K562 (cell line): ENCODE measurements around the gene TNPO3. TPM values are rescaled to one million over a fixed set of nuclear protein-coding genes. Genes with fewer than 3 reads are reported as not detected.

Source experiments
- ATF3 ChIP-seq, 2 experiments: fragments of 450-650 bp in 1 of 2; sonication (generic) in 1 of 2; formaldehyde crosslinking in 1 of 2; IDR thresholded peaks in 1 of 2; conservative IDR thresholded peaks in 1 of 2; 2 replicates each; pipeline versions ENCODE4 v1.6.1 to v1.8.1; 2016 to 2023; ENCODE audit warnings: mild to moderate bottlenecking in 2 of 2, moderate library complexity in 2 of 2, inconsistent platforms in 1 of 2, missing genetic modification reagents in 1 of 2
- DACH1 ChIP-seq: fragments of 450-650 bp; IDR thresholded peaks from 2 replicates; pipeline ENCODE4 v1.6.1; 2018; ENCODE audit not compliant: partially characterized antibody
- EP300 ChIP-seq: IDR thresholded peaks from 2 replicates; pipeline ENCODE4 v1.6.1; 2012; ENCODE audit warnings: low read length, improper control_type of control experiment
- FOXJ3 ChIP-seq: sonication (generic); formaldehyde crosslinking; IDR thresholded peaks from 2 replicates; pipeline ENCODE4 v1.4.0; 2020; ENCODE audit warnings: mild to moderate bottlenecking, missing genetic modification reagents
- FOXM1 ChIP-seq, 2 experiments: fragments of 450-650 bp in 1 of 2; sonication (generic) in 1 of 2; formaldehyde crosslinking in 1 of 2; IDR thresholded peaks; 2 replicates each; pipeline versions ENCODE4 v1.6.1 to v1.9.0; 2017 to 2022; ENCODE audit warnings: low read depth in 2 of 2, mild to moderate bottlenecking in 2 of 2, missing genetic modification reagents in 1 of 2, moderate library complexity in 1 of 2
- LEF1 ChIP-seq: fragments of 450-650 bp; IDR thresholded peaks from 2 replicates; pipeline ENCODE4 v1.6.1; 2016; ENCODE audit warnings: mild to moderate bottlenecking
- MCM2 ChIP-seq: fragments of 450-650 bp; IDR thresholded peaks from 2 replicates; pipeline ENCODE4 v1.6.1; 2017; ENCODE audit warnings: low read depth, mild to moderate bottlenecking
- NFRKB ChIP-seq: fragments of 450-650 bp; IDR thresholded peaks from 2 replicates; pipeline ENCODE4 v1.6.1; 2016; ENCODE audit warnings: low read depth
- NONO ChIP-seq, 2 experiments: fragments of 200-400 bp in 1 of 2; fragments of 450-650 bp in 1 of 2; formaldehyde crosslinking in 1 of 2; IDR thresholded peaks; 2 replicates each; pipeline ENCODE4 v1.6.1; 2017; ENCODE audit warnings: low read depth in 2 of 2, mild to moderate bottlenecking in 2 of 2, moderate library complexity in 2 of 2, low read length in 1 of 2
- SIN3A ChIP-seq, 2 experiments: fragments of 150-350 bp in 1 of 2; IDR thresholded peaks; 2 replicates each; pipeline ENCODE4 v1.6.1; 2011 to 2016; ENCODE audit warnings: borderline replicate concordance in 2 of 2, low read depth in 2 of 2, low read length in 2 of 2, mild to moderate bottlenecking in 2 of 2, moderate library complexity in 2 of 2; ENCODE audit not compliant: control insufficient read depth in 1 of 2
- TBL1XR1 ChIP-seq, 2 experiments: IDR thresholded peaks; 2 replicates each; pipeline ENCODE4 v1.6.1; 2012; ENCODE audit warnings: improper control_type of control experiment in 2 of 2, low read length in 2 of 2, mild to moderate bottlenecking in 1 of 2
- UBTF ChIP-seq, 2 experiments: IDR thresholded peaks; 2 replicates each; pipeline ENCODE4 v1.6.1; 2012; ENCODE audit warnings: improper control_type of control experiment in 2 of 2, low read depth in 2 of 2, low read length in 2 of 2, borderline replicate concordance in 1 of 2
- ZBTB5 ChIP-seq: fragments of 450-650 bp; IDR thresholded peaks from 2 replicates; pipeline ENCODE4 v1.6.1; 2017; ENCODE audit warnings: antibody characterized with exemption
- ZNF121 ChIP-seq: sonication (generic); formaldehyde crosslinking; conservative IDR thresholded peaks from 2 replicates; pipeline ENCODE4 v1.8.0; 2022; ENCODE audit warnings: missing genetic modification reagents
- ZNF212 ChIP-seq: fragments of 450-650 bp; formaldehyde crosslinking; IDR thresholded peaks from 2 replicates; pipeline ENCODE4 v1.4.0; 2020; ENCODE audit warnings: mild to moderate bottlenecking
- ZNF583 ChIP-seq: fragments of 250-450 bp; sonication (Bioruptor Pico); IDR thresholded peaks from 2 replicates; pipeline ENCODE4 v1.4.0; 2020
- ZNF696 ChIP-seq: fragments of 250-450 bp; sonication (Bioruptor Pico); conservative IDR thresholded peaks from 2 replicates; pipeline ENCODE4 v1.4.0; 2020; ENCODE audit warnings: mild to moderate bottlenecking, moderate library complexity
- polyA plus RNA-seq, 8 experiments: library from polyadenylated mRNA; depleted of rRNA in 4 of 8; stranded (reverse) in 5 of 8; unstranded in 3 of 8; fragments of >200 nt; fragmentation: Nextera tagmentation in 2 of 8; fragmentation: Illumina TruSeq in 1 of 8; extraction: Ambion mirVana in 2 of 8; extraction: Trizol in 1 of 8; gene quantifications; 2 replicates each; pipeline versions ENCODE4 v1.2.1 to v1.2.3, GENCODE V29; 2011 to 2014; ENCODE audit warnings: inconsistent platforms in 1 of 8, missing spikeins in 1 of 8
- total RNA-seq, 7 experiments: library from RNA; depleted of rRNA in 6 of 7; stranded (reverse); fragments of >200 nt in 6 of 7; fragmentation: Illumina TruSeq in 2 of 7; extraction: Trizol in 2 of 7; gene quantifications; 2 replicates each; pipeline versions ENCODE4 v1.2.1 to v1.2.3, GENCODE V29; 2011 to 2021; ENCODE audit warnings: low replicate concordance in 1 of 7
- TF ChIP-seq, protein P1 (sequence below): sonication (generic); formaldehyde crosslinking; IDR thresholded peaks from 2 replicates; pipeline ENCODE4 v1.8.0; 2023; ENCODE audit warnings: mild to moderate bottlenecking, missing genetic modification reagents

TNPO3 gene
- total and polyA plus RNA-seq, 9 of the 15 experiments (the other 6 are each of a cell fraction or from before 2014, with no cell fraction given): 35.8 to 125 (median 110) TPM

DNA sequence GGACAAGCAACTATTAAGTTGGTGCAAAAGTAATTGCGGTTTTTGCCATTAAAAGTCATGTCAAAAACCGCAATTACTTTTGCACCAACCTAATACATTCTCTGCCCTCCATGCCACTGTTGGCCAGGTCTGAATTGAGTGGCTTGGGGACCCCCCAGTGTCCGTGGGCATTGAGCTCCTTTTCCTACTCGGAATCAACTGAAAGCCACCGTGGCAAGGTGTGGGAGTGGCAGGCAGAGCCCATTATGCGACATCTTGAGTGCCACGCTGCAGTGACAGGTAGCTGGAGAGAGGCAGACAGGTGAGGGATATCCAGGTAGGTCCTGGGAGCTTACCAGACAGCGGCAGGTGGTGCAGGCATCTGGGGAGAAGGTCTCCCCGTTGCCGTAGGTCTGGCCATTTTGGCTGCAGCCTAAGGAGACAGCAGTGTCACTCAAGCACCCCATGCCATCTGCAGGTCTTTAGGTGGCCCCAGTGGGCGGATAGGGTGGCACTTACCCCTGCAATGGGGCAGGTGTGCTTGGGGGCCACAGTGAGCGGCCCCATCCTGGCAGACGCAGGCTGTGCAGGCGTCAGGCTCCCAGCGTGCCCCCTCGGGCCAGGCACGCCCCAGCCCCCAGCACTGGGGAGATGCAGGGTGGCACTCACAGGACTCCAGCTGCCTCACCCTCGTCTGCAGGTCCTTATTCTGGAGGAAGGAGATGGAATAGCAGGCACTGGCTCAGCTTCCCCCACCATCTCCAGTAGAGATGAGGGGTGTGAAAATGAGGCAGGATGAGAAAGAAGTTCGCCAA lies 147.9 kb downstream of the TNPO3 start (continued):
- no peak for TF ChIP-seq UBTF (IDR thresholded peaks at IDR 0.05; ENCODE audit: borderline replicate concordance in 1 of 2, low read depth in 2 of 2, low read length in 2 of 2)
- no peak for TF ChIP-seq EP300
- no peak for TF ChIP-seq FOXJ3 (CRISPR knock-in tag)
- no peak for TF ChIP-seq ZNF696
- TF ChIP-seq ZNF212 (CRISPR knock-in tag): 0 out of 2 replicates have a peak, but pooled peaks have one; percentile 8
- TF ChIP-seq ATF3 (IDR thresholded peaks at IDR 0.05): no peak
- TF ChIP-seq ATF3 (CRISPR knock-in tag; conservative IDR thresholded peaks at IDR 0.05): no peak
- no peak for TF ChIP-seq FOXM1 (IDR thresholded peaks at IDR 0.05; ENCODE audit: low read depth)
- TF ChIP-seq FOXM1 (CRISPR knock-in tag; IDR thresholded peaks at IDR 0.05; ENCODE audit: low read depth): no peak
- no peak for TF ChIP-seq ZNF583 (CRISPR knock-in tag)
- no peak for TF ChIP-seq LEF1
- TF ChIP-seq DACH1: peak; percentile 40
- TF ChIP-seq NFRKB: peak; percentile 91
- no peak for TF ChIP-seq NONO (IDR thresholded peaks at IDR 0.05; ENCODE audit: low read depth in 2 of 2, low read length in 1 of 2)
- peak; percentile 81 for TF ChIP-seq ZBTB5
- TF ChIP-seq, protein P1, sequence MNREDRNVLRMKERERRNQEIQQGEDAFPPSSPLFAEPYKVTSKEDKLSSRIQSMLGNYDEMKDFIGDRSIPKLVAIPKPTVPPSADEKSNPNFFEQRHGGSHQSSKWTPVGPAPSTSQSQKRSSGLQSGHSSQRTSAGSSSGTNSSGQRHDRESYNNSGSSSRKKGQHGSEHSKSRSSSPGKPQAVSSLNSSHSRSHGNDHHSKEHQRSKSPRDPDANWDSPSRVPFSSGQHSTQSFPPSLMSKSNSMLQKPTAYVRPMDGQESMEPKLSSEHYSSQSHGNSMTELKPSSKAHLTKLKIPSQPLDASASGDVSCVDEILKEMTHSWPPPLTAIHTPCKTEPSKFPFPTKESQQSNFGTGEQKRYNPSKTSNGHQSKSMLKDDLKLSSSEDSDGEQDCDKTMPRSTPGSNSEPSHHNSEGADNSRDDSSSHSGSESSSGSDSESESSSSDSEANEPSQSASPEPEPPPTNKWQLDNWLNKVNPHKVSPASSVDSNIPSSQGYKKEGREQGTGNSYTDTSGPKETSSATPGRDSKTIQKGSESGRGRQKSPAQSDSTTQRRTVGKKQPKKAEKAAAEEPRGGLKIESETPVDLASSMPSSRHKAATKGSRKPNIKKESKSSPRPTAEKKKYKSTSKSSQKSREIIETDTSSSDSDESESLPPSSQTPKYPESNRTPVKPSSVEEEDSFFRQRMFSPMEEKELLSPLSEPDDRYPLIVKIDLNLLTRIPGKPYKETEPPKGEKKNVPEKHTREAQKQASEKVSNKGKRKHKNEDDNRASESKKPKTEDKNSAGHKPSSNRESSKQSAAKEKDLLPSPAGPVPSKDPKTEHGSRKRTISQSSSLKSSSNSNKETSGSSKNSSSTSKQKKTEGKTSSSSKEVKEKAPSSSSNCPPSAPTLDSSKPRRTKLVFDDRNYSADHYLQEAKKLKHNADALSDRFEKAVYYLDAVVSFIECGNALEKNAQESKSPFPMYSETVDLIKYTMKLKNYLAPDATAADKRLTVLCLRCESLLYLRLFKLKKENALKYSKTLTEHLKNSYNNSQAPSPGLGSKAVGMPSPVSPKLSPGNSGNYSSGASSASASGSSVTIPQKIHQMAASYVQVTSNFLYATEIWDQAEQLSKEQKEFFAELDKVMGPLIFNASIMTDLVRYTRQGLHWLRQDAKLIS: no peak
- TF ChIP-seq ZNF121: no peak
- TF ChIP-seq MCM2: no peak
- no peak for TF ChIP-seq TBL1XR1 (IDR thresholded peaks at IDR 0.05; ENCODE audit: low read length in 2 of 2)
- no peak for TF ChIP-seq SIN3A (IDR thresholded peaks at IDR 0.05; ENCODE audit: borderline replicate concordance in 2 of 2, control insufficient read depth in 1 of 2, low read depth in 2 of 2, low read length in 2 of 2)
